Measurements from ENCODE around the gene NODAL. TPM values are rescaled to one million over a fixed set of nuclear protein-coding genes. Genes with fewer than 3 reads are reported as not detected.
A peak's percentile ranks its signal among the peaks of the same experiment; 100 is the strongest.

Gene NODAL
- total and polyA plus RNA-seq, 4 donors, result 0.13 TPM; not detected in 3

GRCh38 chr10:70409772-70410171 lies 31.7 kb downstream of the NODAL start:
- ATAC-seq (ENCODE audit: low FRiP score) (no peak), DNase-seq (no peak)
- Histone ChIP-seq H3K27ac (ENCODE audit: low read depth in 1 of 2, low read length in 2 of 2) (no peak overlapping the region), H3K27me3 (ENCODE audit: control insufficient read depth in 1 of 2, insufficient read depth in 2 of 2, low read length in 1 of 2) (no peaks in the 10 kb centered on the region), H3K36me3 (ENCODE audit: control insufficient read depth in 1 of 2, insufficient read depth in 2 of 2, low read length in 1 of 2) (no peaks in the 10 kb centered on the region), H3K4me3 (ENCODE audit: low read length in 2 of 2) (no peak overlapping the region), H3K4me1 (ENCODE audit: control insufficient read depth in 1 of 2, insufficient read depth in 2 of 2, low read length in 2 of 2) (peaks cover 0 to 2% of the 10 kb centered on the region in 2 donors), H3K9me3 (ENCODE audit: control insufficient read depth, low read length) (no peaks in the 10 kb centered on the region)
- 93 to 98% methylated on average over 3 of the region's 3 CpGs for WGBS, 2 donors
- intact Hi-C loops (cut with DNase I), result no loop called here

DNA sequence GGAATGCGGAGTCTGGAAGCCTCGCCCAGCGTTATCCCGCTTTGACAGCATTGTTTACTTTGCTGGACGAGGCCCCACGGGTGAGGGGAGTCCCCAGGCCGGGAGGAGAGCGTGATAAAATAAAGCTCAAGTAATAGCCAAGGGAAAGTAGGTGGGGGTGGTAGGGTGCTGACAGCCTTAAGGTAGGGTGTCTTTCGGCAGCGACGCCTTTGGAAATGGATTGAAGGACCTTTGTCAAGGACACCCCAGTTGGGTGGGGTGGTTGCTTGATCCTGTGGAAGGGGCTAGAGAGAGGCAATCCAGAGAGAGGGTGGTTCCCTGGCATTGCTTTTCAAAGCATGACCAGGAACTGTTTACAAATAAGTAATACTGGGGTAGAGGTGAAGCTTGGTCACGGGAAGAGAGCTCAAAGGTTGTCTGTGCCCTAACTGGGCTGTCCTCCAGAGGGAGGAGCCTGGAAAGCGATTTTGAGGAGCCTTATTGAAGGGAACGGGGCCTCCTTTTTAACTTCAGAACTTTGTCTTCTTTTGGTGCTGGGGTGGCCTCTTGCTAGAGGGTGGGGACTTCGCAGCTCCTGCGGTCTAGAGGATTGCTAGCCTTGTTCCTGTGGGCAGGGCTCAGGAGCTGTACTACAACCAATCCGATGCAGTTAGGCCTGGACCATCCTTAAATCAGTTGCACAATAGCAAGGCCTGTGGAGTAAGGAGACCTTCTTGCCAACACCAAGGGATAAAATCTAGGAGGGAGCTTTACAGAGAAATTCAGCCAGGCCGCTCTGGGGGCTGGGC lies 36.2 kb downstream of the NODAL start:
- ATAC-seq (ENCODE audit: low FRiP score), result peak; percentile 95
- 0 to 1% methylated on average over 18 of the region's 18 CpGs for WGBS, 2 donors
- Histone ChIP-seq H3K9me3 (ENCODE audit: control insufficient read depth, low read length) (no peaks in the 10 kb centered on the region), H3K36me3 (ENCODE audit: control insufficient read depth in 1 of 2, insufficient read depth in 2 of 2, low read length in 1 of 2) (no peaks in the 10 kb centered on the region), H3K4me1 (ENCODE audit: control insufficient read depth in 1 of 2, insufficient read depth in 2 of 2, low read length in 2 of 2) (no peaks in the 10 kb centered on the region), H3K27ac (ENCODE audit: low read depth in 1 of 2, low read length in 2 of 2) (peak overlapping the region; percentile 97 to 99), H3K27me3 (ENCODE audit: control insufficient read depth in 1 of 2, insufficient read depth in 2 of 2, low read length in 1 of 2) (no peaks in the 10 kb centered on the region), H3K4me3 (ENCODE audit: low read length in 2 of 2) (peak overlapping the region; percentile 86 to 93)
- intact Hi-C loops (cut with DNase I), result no loop called here
- DNase-seq, result peak; percentile 84 to 91

GRCh38 chr10:70404787-70405036 lies 36.8 kb downstream of the NODAL start:
- H3K4me3 ChIP-seq (ENCODE audit: low read length in 2 of 2), result peak overlapping the region; percentile 86 to 93
- no peaks in the 10 kb centered on the region for H3K27me3 ChIP-seq (ENCODE audit: control insufficient read depth in 1 of 2, insufficient read depth in 2 of 2, low read length in 1 of 2)
- DNase-seq (no peak), ATAC-seq (ENCODE audit: low FRiP score) (peak; percentile 27)
- peak overlapping the region; percentile 97 to 99 for H3K27ac ChIP-seq (ENCODE audit: low read depth in 1 of 2, low read length in 2 of 2)
- intact Hi-C loops (cut with DNase I), result no loop called here
- H3K9me3 ChIP-seq (ENCODE audit: control insufficient read depth, low read length), result no peaks in the 10 kb centered on the region
- no peaks in the 10 kb centered on the region for H3K36me3 ChIP-seq (ENCODE audit: control insufficient read depth in 1 of 2, insufficient read depth in 2 of 2, low read length in 1 of 2)
- WGBS, 2 donors, result 1% methylated on average over 11 of the region's 11 CpGs
- H3K4me1 ChIP-seq (ENCODE audit: control insufficient read depth in 1 of 2, insufficient read depth in 2 of 2, low read length in 2 of 2), result no peaks in the 10 kb centered on the region

GRCh38 chr10:70404036-70404786 lies 37.3 kb downstream of the NODAL start, which contains the start of gene EIF4EBP2:
EIF4EBP2 (plus strand) TSS chr10:70404145; CDS start chr10:70404402, 257 bp downstream.
- intact Hi-C loops (cut with DNase I), result no loop called here
- peak; percentile 97 for ATAC-seq (ENCODE audit: low FRiP score)
- peak within 1 kb of the TSS; percentile 86 to 93 for H3K4me3 ChIP-seq (ENCODE audit: low read length in 2 of 2)
- H3K27ac ChIP-seq (ENCODE audit: low read depth in 1 of 2, low read length in 2 of 2), result peak within 1 kb of the TSS; percentile 97 to 99
- 0% methylated on average over 75 to 103 of the region's 103 CpGs for WGBS, 2 donors
- H3K36me3 ChIP-seq (ENCODE audit: control insufficient read depth in 1 of 2, insufficient read depth in 2 of 2, low read length in 1 of 2), result no peaks in the 10 kb centered on the region
- DNase-seq, result peak; percentile 98 to 100
- no peaks in the 10 kb centered on the region for H3K9me3 ChIP-seq (ENCODE audit: control insufficient read depth, low read length)
- no peaks in the 10 kb centered on the region for H3K27me3 ChIP-seq (ENCODE audit: control insufficient read depth in 1 of 2, insufficient read depth in 2 of 2, low read length in 1 of 2)
- H3K4me1 ChIP-seq (ENCODE audit: control insufficient read depth in 1 of 2, insufficient read depth in 2 of 2, low read length in 2 of 2), result no peaks in the 10 kb centered on the region

DNA sequence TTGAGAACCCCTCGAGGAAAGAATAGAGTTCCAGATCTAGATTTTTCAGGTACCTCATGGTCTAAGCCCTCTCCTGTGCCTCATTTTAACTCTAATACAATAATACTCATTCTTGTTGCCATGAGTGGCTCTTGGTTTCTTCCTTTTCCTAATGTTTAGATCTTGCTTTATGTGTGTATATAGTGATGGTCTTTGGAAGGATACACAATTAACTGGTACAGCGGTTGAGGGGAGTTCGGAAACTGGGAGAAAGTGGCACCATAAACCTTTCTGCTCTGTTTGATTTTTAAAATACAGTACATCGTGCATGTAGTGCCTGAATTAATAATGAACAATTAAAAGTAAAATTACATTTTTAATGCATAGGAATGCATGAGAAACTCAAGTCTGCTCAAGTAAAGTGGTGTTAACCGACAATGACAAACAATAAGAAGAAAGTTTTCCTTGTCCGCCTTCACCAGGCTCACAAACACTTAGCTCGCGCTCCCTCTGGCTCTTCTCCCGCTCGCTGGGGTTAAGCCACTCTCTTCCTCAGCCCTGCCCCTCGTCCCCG lies 37.9 kb downstream of the NODAL start:
- Histone ChIP-seq H3K27ac (ENCODE audit: low read depth in 1 of 2, low read length in 2 of 2) (no peak overlapping the region), H3K4me1 (ENCODE audit: control insufficient read depth in 1 of 2, insufficient read depth in 2 of 2, low read length in 2 of 2) (no peaks in the 10 kb centered on the region), H3K4me3 (ENCODE audit: low read length in 2 of 2) (no peak overlapping the region), H3K27me3 (ENCODE audit: control insufficient read depth in 1 of 2, insufficient read depth in 2 of 2, low read length in 1 of 2) (no peaks in the 10 kb centered on the region), H3K36me3 (ENCODE audit: control insufficient read depth in 1 of 2, insufficient read depth in 2 of 2, low read length in 1 of 2) (no peaks in the 10 kb centered on the region), H3K9me3 (ENCODE audit: control insufficient read depth, low read length) (no peaks in the 10 kb centered on the region)
- intact Hi-C loops (cut with DNase I), result no loop called here
- ATAC-seq (ENCODE audit: low FRiP score) (no peak), DNase-seq (no peak)
- 1 to 3% methylated on average over 12 of the region's 12 CpGs for WGBS, 2 donors

DNA sequence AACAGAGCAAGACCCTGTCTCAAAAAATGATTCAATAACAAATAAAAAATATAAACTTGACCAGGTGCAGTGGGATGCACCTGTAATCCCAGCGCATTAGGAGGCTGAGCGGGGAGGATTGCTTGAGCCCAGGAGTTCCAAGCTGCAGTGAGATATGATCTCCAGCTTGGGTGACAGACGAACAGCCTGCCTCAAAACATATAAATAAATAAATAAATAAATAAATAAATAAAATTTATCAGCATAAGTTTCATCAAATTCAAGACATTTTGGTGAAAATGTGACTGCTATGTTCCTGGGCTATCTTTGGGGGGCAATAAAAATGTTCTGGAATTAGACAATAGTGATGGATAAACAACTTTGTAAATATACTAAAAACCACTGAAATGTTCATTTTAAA lies 42.3 kb downstream of the NODAL start:
- no peak for ATAC-seq (ENCODE audit: low FRiP score)
- WGBS, 2 donors, result 95% methylated on average over 3 of the region's 3 CpGs

GRCh38 chr10:70396140-70396539 lies 45.3 kb downstream of the NODAL start:
- DNase-seq, result no peak
- no peak for ATAC-seq (ENCODE audit: low FRiP score)
- Histone ChIP-seq H3K27ac (ENCODE audit: low read depth in 1 of 2, low read length in 2 of 2) (no peak overlapping the region), H3K4me1 (ENCODE audit: control insufficient read depth in 1 of 2, insufficient read depth in 2 of 2, low read length in 2 of 2) (no peaks in the 10 kb centered on the region), H3K9me3 (ENCODE audit: control insufficient read depth, low read length) (no peaks in the 10 kb centered on the region), H3K36me3 (ENCODE audit: control insufficient read depth in 1 of 2, insufficient read depth in 2 of 2, low read length in 1 of 2) (no peaks in the 10 kb centered on the region), H3K27me3 (ENCODE audit: control insufficient read depth in 1 of 2, insufficient read depth in 2 of 2, low read length in 1 of 2) (peaks cover 0 to 2% of the 10 kb centered on the region in 2 donors), H3K4me3 (ENCODE audit: low read length in 2 of 2) (no peak overlapping the region)
- intact Hi-C loops (cut with DNase I), result no loop called here
- WGBS, 2 donors, result 88 to 95% methylated on average over 1 of the region's 1 CpG

More for the DNA sequence above, 42.3 kb downstream of the NODAL start:
- no peaks in the 10 kb centered on the region for H3K4me1 ChIP-seq (ENCODE audit: control insufficient read depth in 1 of 2, insufficient read depth in 2 of 2, low read length in 2 of 2)
- DNase-seq, result no peak
- no peak overlapping the region for H3K4me3 ChIP-seq (ENCODE audit: low read length in 2 of 2)
- intact Hi-C loops (cut with DNase I), result no loop called here
- peaks cover 0 to 2% of the 10 kb centered on the region in 2 donors for H3K27me3 ChIP-seq (ENCODE audit: control insufficient read depth in 1 of 2, insufficient read depth in 2 of 2, low read length in 1 of 2)
- H3K36me3 ChIP-seq (ENCODE audit: control insufficient read depth in 1 of 2, insufficient read depth in 2 of 2, low read length in 1 of 2), result no peaks in the 10 kb centered on the region
- no peak overlapping the region for H3K27ac ChIP-seq (ENCODE audit: low read depth in 1 of 2, low read length in 2 of 2)
- H3K9me3 ChIP-seq (ENCODE audit: control insufficient read depth, low read length), result no peaks in the 10 kb centered on the region

GRCh38 chr10:70391654-70392053 lies 49.8 kb downstream of the NODAL start:
- 19 to 30% methylated on average over 4 of the region's 4 CpGs for WGBS, 2 donors
- no peak for DNase-seq
- intact Hi-C loops (cut with DNase I), result no loop called here
- H3K4me1 ChIP-seq (ENCODE audit: control insufficient read depth in 1 of 2, insufficient read depth in 2 of 2, low read length in 2 of 2), result no peaks in the 10 kb centered on the region
- H3K4me3 ChIP-seq (ENCODE audit: low read length in 2 of 2), result no peak overlapping the region
- no peak for ATAC-seq (ENCODE audit: low FRiP score)
- H3K9me3 ChIP-seq (ENCODE audit: control insufficient read depth, low read length), result no peaks in the 10 kb centered on the region
- no peak overlapping the region for H3K27ac ChIP-seq (ENCODE audit: low read depth in 1 of 2, low read length in 2 of 2)
- peaks cover 0 to 2% of the 10 kb centered on the region in 2 donors for H3K27me3 ChIP-seq (ENCODE audit: control insufficient read depth in 1 of 2, insufficient read depth in 2 of 2, low read length in 1 of 2)
- no peaks in the 10 kb centered on the region for H3K36me3 ChIP-seq (ENCODE audit: control insufficient read depth in 1 of 2, insufficient read depth in 2 of 2, low read length in 1 of 2)
